ENCODE measurements around the gene CROCC2. TPM values are rescaled to one million over a fixed set of nuclear protein-coding genes. Genes with fewer than 3 reads are reported as not detected.

Gene CROCC2
- polyA plus RNA-seq, 1 donor = 0.09 TPM

GRCh38 chr2:240876475-240877251, 29.5 kb upstream of the CROCC2 start:
- Histone ChIP-seq H3K9me3 (ENCODE audit: control insufficient read depth, low read depth, low read length) (peaks cover 7% of the 10 kb centered on the region), H3K27ac (ENCODE audit: low read length) (peak overlapping the region; percentile 32), H3K27me3 (ENCODE audit: control insufficient read depth, insufficient read depth, low read length) (no peaks in the 10 kb centered on the region), H3K4me1 (ENCODE audit: control insufficient read depth, insufficient read depth, low read length) (peaks cover 42% of the 10 kb centered on the region), H3K36me3 (ENCODE audit: control insufficient read depth, insufficient read depth, low read length) (no peaks in the 10 kb centered on the region), H3K4me3 (ENCODE audit: low read length) (no peak overlapping the region)
- WGBS (ENCODE audit: insufficient coverage, low lambda C conversion rate) = no CpG with 5 or more reads among the region's 18 CpGs
- peak; percentile 87 to 92 for DNase-seq

GRCh38 chr2:240877460-240878340, 28.4 kb upstream of the CROCC2 start:
- no CpG with 5 or more reads among the region's 40 CpGs for WGBS (ENCODE audit: insufficient coverage, low lambda C conversion rate)
- H3K27ac ChIP-seq (ENCODE audit: low read length) = no peak overlapping the region

GRCh38 chr2:240878341-240878936, 27.7 kb upstream of the CROCC2 start:
- Histone ChIP-seq H3K36me3 (ENCODE audit: control insufficient read depth, insufficient read depth, low read length) (no peaks in the 10 kb centered on the region), H3K4me3 (ENCODE audit: low read length) (no peak overlapping the region), H3K4me1 (ENCODE audit: control insufficient read depth, insufficient read depth, low read length) (peaks cover 39% of the 10 kb centered on the region), H3K27me3 (ENCODE audit: control insufficient read depth, insufficient read depth, low read length) (no peaks in the 10 kb centered on the region), H3K9me3 (ENCODE audit: control insufficient read depth, low read depth, low read length) (peaks cover 2% of the 10 kb centered on the region), H3K27ac (ENCODE audit: low read length) (no peak overlapping the region)
- no peak for DNase-seq
- whole genome bisulfite sequencing (ENCODE audit: insufficient coverage, low lambda C conversion rate) = no CpG with 5 or more reads among the region's 18 CpGs

More at GRCh38 chr2:240877460-240878340, 28.4 kb upstream of the CROCC2 start:
- Histone ChIP-seq H3K9me3 (ENCODE audit: control insufficient read depth, low read depth, low read length) (peaks cover 2% of the 10 kb centered on the region), H3K4me3 (ENCODE audit: low read length) (no peak overlapping the region), H3K27me3 (ENCODE audit: control insufficient read depth, insufficient read depth, low read length) (no peaks in the 10 kb centered on the region), H3K36me3 (ENCODE audit: control insufficient read depth, insufficient read depth, low read length) (no peaks in the 10 kb centered on the region), H3K4me1 (ENCODE audit: control insufficient read depth, insufficient read depth, low read length) (peaks cover 42% of the 10 kb centered on the region)
- DNase-seq = no peak

GRCh38 chr2:240879105-240879504, 27.0 kb upstream of the CROCC2 start:
- peaks cover 2% of the 10 kb centered on the region for H3K9me3 ChIP-seq (ENCODE audit: control insufficient read depth, low read depth, low read length)
- DNase-seq = no peak
- no peaks in the 10 kb centered on the region for H3K36me3 ChIP-seq (ENCODE audit: control insufficient read depth, insufficient read depth, low read length)
- no CpG with 5 or more reads among the region's 7 CpGs for WGBS (ENCODE audit: insufficient coverage, low lambda C conversion rate)
- peaks cover 33% of the 10 kb centered on the region for H3K4me1 ChIP-seq (ENCODE audit: control insufficient read depth, insufficient read depth, low read length)
- H3K4me3 ChIP-seq (ENCODE audit: low read length) = no peak overlapping the region
- H3K27ac ChIP-seq (ENCODE audit: low read length) = no peak overlapping the region
- H3K27me3 ChIP-seq (ENCODE audit: control insufficient read depth, insufficient read depth, low read length) = no peaks in the 10 kb centered on the region

- Histone ChIP-seq H3K4me1 (ENCODE audit: control insufficient read depth, insufficient read depth, low read length) (peaks cover 11% of the 10 kb centered on the region), H3K9me3 (ENCODE audit: control insufficient read depth, low read depth, low read length) (peaks cover 2% of the 10 kb centered on the region), H3K4me3 (ENCODE audit: low read length) (no peak overlapping the region), H3K36me3 (ENCODE audit: control insufficient read depth, insufficient read depth, low read length) (no peaks in the 10 kb centered on the region), H3K27me3 (ENCODE audit: control insufficient read depth, insufficient read depth, low read length) (no peaks in the 10 kb centered on the region), H3K27ac (ENCODE audit: low read length) (no peak overlapping the region)
- WGBS (ENCODE audit: insufficient coverage, low lambda C conversion rate) = 60% methylated on average over 1 of the region's 6 CpGs
- no peak for DNase-seq
Measured at GRCh38 chr2:240881913-240882312, 24.2 kb upstream of the CROCC2 start.

- H3K27me3 ChIP-seq (ENCODE audit: control insufficient read depth, insufficient read depth, low read length) = no peaks in the 10 kb centered on the region
- DNase-seq = no peak
- H3K4me1 ChIP-seq (ENCODE audit: control insufficient read depth, insufficient read depth, low read length) = peaks cover 24% of the 10 kb centered on the region
- no peaks in the 10 kb centered on the region for H3K36me3 ChIP-seq (ENCODE audit: control insufficient read depth, insufficient read depth, low read length)
- H3K9me3 ChIP-seq (ENCODE audit: control insufficient read depth, low read depth, low read length) = no peaks in the 10 kb centered on the region
- WGBS (ENCODE audit: insufficient coverage, low lambda C conversion rate) = no CpG with 5 or more reads among the region's 2 CpGs
- H3K27ac ChIP-seq (ENCODE audit: low read length) = no peak overlapping the region
- H3K4me3 ChIP-seq (ENCODE audit: low read length) = no peak overlapping the region
Measured at GRCh38 chr2:240884221-240884620, 21.9 kb upstream of the CROCC2 start.

- no peak for DNase-seq
- peaks cover 29% of the 10 kb centered on the region for H3K4me1 ChIP-seq (ENCODE audit: control insufficient read depth, insufficient read depth, low read length)
- no peaks in the 10 kb centered on the region for H3K27me3 ChIP-seq (ENCODE audit: control insufficient read depth, insufficient read depth, low read length)
- WGBS (ENCODE audit: insufficient coverage, low lambda C conversion rate) = no CpG with 5 or more reads among the region's 3 CpGs
- H3K9me3 ChIP-seq (ENCODE audit: control insufficient read depth, low read depth, low read length) = no peaks in the 10 kb centered on the region
- no peaks in the 10 kb centered on the region for H3K36me3 ChIP-seq (ENCODE audit: control insufficient read depth, insufficient read depth, low read length)
- H3K4me3 ChIP-seq (ENCODE audit: low read length) = no peak overlapping the region
- H3K27ac ChIP-seq (ENCODE audit: low read length) = no peak overlapping the region
Measured at GRCh38 chr2:240884745-240885144, 21.4 kb upstream of the CROCC2 start.

- Histone ChIP-seq H3K4me1 (ENCODE audit: control insufficient read depth, insufficient read depth, low read length) (peaks cover 34% of the 10 kb centered on the region), H3K27ac (ENCODE audit: low read length) (no peak overlapping the region), H3K9me3 (ENCODE audit: control insufficient read depth, low read depth, low read length) (no peaks in the 10 kb centered on the region), H3K4me3 (ENCODE audit: low read length) (no peak overlapping the region), H3K27me3 (ENCODE audit: control insufficient read depth, insufficient read depth, low read length) (no peaks in the 10 kb centered on the region), H3K36me3 (ENCODE audit: control insufficient read depth, insufficient read depth, low read length) (no peaks in the 10 kb centered on the region)
- no CpG with 5 or more reads among the region's 1 CpG for WGBS (ENCODE audit: insufficient coverage, low lambda C conversion rate)
- DNase-seq = no peak
Measured at GRCh38 chr2:240885566-240885965, 20.6 kb upstream of the CROCC2 start.

- Histone ChIP-seq H3K9me3 (ENCODE audit: control insufficient read depth, low read depth, low read length) (no peaks in the 10 kb centered on the region), H3K36me3 (ENCODE audit: control insufficient read depth, insufficient read depth, low read length) (no peaks in the 10 kb centered on the region), H3K27me3 (ENCODE audit: control insufficient read depth, insufficient read depth, low read length) (no peaks in the 10 kb centered on the region), H3K4me1 (ENCODE audit: control insufficient read depth, insufficient read depth, low read length) (peaks cover 34% of the 10 kb centered on the region), H3K4me3 (ENCODE audit: low read length) (no peak overlapping the region), H3K27ac (ENCODE audit: low read length) (no peak overlapping the region)
- WGBS (ENCODE audit: insufficient coverage, low lambda C conversion rate) = no CpG with 5 or more reads among the region's 5 CpGs
- DNase-seq = no peak
Measured at GRCh38 chr2:240886023-240886565, 20.0 kb upstream of the CROCC2 start.

All from large intestine (tissue), 3 donors.